ENCODE data around the gene RFK. TPM values are rescaled to one million over a fixed set of nuclear protein-coding genes. Genes with fewer than 3 reads are reported as not detected.

RFK gene
- polyA plus RNA-seq, 1 donor (not counting 4 experiments of a cell fraction or from before 2014, with no cell fraction given), result 30.1 TPM

GRCh38 chr9:76342858-76343257 is 51.4 kb downstream of the RFK start:
- no peak overlapping the region for H3K9ac ChIP-seq (ENCODE audit: control insufficient read depth, extremely low read depth, insufficient read depth, low read length)
- no peak for FAIRE-seq

DNA sequence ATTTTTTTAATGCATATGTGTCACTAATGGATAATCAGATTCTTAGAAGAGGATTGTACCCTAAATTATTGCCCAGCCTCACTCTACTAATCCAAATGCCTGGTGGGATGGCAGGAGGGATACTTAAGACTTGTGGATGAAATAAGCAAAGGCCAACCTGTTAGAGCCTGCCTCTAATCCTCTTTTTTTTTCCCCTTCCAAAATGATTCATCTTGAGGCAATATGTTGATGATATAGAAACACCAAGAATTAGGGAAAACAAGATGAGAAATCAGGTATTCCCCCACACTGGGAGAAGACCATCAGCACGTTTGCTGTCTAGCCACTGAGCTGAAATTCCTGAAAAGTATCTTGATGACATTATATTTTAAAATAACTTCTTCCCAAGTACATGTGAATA is 52.0 kb downstream of the RFK start:
- DNase-seq (ENCODE audit: low read depth, low spot score) (no peak), FAIRE-seq (no peak)
- no peaks in the 10 kb centered on the region for H3K4me1 ChIP-seq (ENCODE audit: control insufficient read depth, extremely low read depth, insufficient read depth, low read length)
- H4K20me1 ChIP-seq (ENCODE audit: control insufficient read depth, extremely low read depth, insufficient read depth, low read length), result no peaks in the 10 kb centered on the region
- no peaks in the 10 kb centered on the region for H3K9me3 ChIP-seq (ENCODE audit: control insufficient read depth, low read depth, low read length)
- no peak overlapping the region for H3K4me3 ChIP-seq (ENCODE audit: control insufficient read depth in 2 of 3, extremely low read depth in 1 of 3, insufficient read depth in 2 of 3, low read depth in 1 of 3, low read length in 3 of 3)
- no peaks in the 10 kb centered on the region for H3K27me3 ChIP-seq (ENCODE audit: control insufficient read depth, extremely low read depth, insufficient read depth, low read length)
- H3K79me2 ChIP-seq (ENCODE audit: control insufficient read depth, insufficient read depth, low read length), result no peaks in the 10 kb centered on the region
- no peak overlapping the region for H3K27ac ChIP-seq (ENCODE audit: control insufficient read depth, insufficient read depth, low read length)
- no peaks in the 10 kb centered on the region for H3K9me1 ChIP-seq (ENCODE audit: control insufficient read depth, extremely low read depth, insufficient read depth, low read length)
- no peaks in the 10 kb centered on the region for H3K36me3 ChIP-seq (ENCODE audit: control insufficient read depth in 2 of 2, extremely low read depth in 1 of 2, insufficient read depth in 2 of 2, low read length in 2 of 2)
- H3K9ac ChIP-seq (ENCODE audit: control insufficient read depth, extremely low read depth, insufficient read depth, low read length), result no peak overlapping the region
- dilution Hi-C loops (cut with MboI; ENCODE audit: extremely low pct_ligation_motif_present, low sequenced_read_pairs), result no loop called here
- no peak overlapping the region for H2AFZ ChIP-seq (ENCODE audit: control insufficient read depth, low read length)
- H3K4me2 ChIP-seq (ENCODE audit: control insufficient read depth, extremely low read depth, insufficient read depth, low read depth, low read length), result no peak overlapping the region
- no peak for TF ChIP-seq EZH2 (IDR thresholded peaks at IDR 0.05; ENCODE audit: low read length)
- TF ChIP-seq, protein P1, sequence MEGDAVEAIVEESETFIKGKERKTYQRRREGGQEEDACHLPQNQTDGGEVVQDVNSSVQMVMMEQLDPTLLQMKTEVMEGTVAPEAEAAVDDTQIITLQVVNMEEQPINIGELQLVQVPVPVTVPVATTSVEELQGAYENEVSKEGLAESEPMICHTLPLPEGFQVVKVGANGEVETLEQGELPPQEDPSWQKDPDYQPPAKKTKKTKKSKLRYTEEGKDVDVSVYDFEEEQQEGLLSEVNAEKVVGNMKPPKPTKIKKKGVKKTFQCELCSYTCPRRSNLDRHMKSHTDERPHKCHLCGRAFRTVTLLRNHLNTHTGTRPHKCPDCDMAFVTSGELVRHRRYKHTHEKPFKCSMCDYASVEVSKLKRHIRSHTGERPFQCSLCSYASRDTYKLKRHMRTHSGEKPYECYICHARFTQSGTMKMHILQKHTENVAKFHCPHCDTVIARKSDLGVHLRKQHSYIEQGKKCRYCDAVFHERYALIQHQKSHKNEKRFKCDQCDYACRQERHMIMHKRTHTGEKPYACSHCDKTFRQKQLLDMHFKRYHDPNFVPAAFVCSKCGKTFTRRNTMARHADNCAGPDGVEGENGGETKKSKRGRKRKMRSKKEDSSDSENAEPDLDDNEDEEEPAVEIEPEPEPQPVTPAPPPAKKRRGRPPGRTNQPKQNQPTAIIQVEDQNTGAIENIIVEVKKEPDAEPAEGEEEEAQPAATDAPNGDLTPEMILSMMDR (optimal IDR thresholded peaks at IDR 0.05 in 1 of 3, IDR thresholded peaks at IDR 0.05 in 1 of 3, conservative IDR thresholded peaks at IDR 0.05 in 1 of 3; ENCODE audit: extremely low read depth in 1 of 3, insufficient read depth in 2 of 3, low read length in 3 of 3), result no peak

More at GRCh38 chr9:76342858-76343257, 51.4 kb downstream of the RFK start:
- no peak for TF ChIP-seq EZH2 (IDR thresholded peaks at IDR 0.05; ENCODE audit: low read length)
- TF ChIP-seq, protein P1 (optimal IDR thresholded peaks at IDR 0.05 in 1 of 3, IDR thresholded peaks at IDR 0.05 in 1 of 3, conservative IDR thresholded peaks at IDR 0.05 in 1 of 3; ENCODE audit: extremely low read depth in 1 of 3, insufficient read depth in 2 of 3, low read length in 3 of 3), result no peak
- Histone ChIP-seq H3K4me3 (ENCODE audit: control insufficient read depth in 2 of 3, extremely low read depth in 1 of 3, insufficient read depth in 2 of 3, low read depth in 1 of 3, low read length in 3 of 3) (no peak overlapping the region), H3K4me2 (ENCODE audit: control insufficient read depth, extremely low read depth, insufficient read depth, low read depth, low read length) (no peak overlapping the region), H4K20me1 (ENCODE audit: control insufficient read depth, extremely low read depth, insufficient read depth, low read length) (no peaks in the 10 kb centered on the region), H3K9me3 (ENCODE audit: control insufficient read depth, low read depth, low read length) (no peaks in the 10 kb centered on the region), H2AFZ (ENCODE audit: control insufficient read depth, low read length) (no peak overlapping the region), H3K4me1 (ENCODE audit: control insufficient read depth, extremely low read depth, insufficient read depth, low read length) (no peaks in the 10 kb centered on the region), H3K27ac (ENCODE audit: control insufficient read depth, insufficient read depth, low read length) (no peak overlapping the region), H3K36me3 (ENCODE audit: control insufficient read depth in 2 of 2, extremely low read depth in 1 of 2, insufficient read depth in 2 of 2, low read length in 2 of 2) (no peaks in the 10 kb centered on the region), H3K27me3 (ENCODE audit: control insufficient read depth, extremely low read depth, insufficient read depth, low read length) (no peaks in the 10 kb centered on the region), H3K79me2 (ENCODE audit: control insufficient read depth, insufficient read depth, low read length) (no peaks in the 10 kb centered on the region), H3K9me1 (ENCODE audit: control insufficient read depth, extremely low read depth, insufficient read depth, low read length) (no peaks in the 10 kb centered on the region)
- dilution Hi-C loops (cut with MboI; ENCODE audit: extremely low pct_ligation_motif_present, low sequenced_read_pairs), result no loop called here
- no peak for DNase-seq (ENCODE audit: low read depth, low spot score)
